Vagina (tissue), 2 donors: ENCODE data around the gene ABCA7.

Source experiments
- POLR2A ChIP-seq, 2 donors: fragments of 450-650 bp; IDR thresholded peaks; one replicate each; pipeline ENCODE4 v1.6.1; 2017; ENCODE audit warnings: antibody characterized with exemption in 2 of 2, mild to moderate bottlenecking in 2 of 2, moderate library complexity in 2 of 2
- TF ChIP-seq, protein P1 (sequence below), 3 experiments: fragments of 450-650 bp in 2 of 3; fragments of 200-600 bp in 1 of 3; sonication (generic) in 1 of 3; IDR thresholded peaks; one replicate each; pipeline ENCODE4 v1.5.1; 2017 to 2019; ENCODE audit warnings: antibody characterized with exemption in 3 of 3, mild to moderate bottlenecking in 2 of 3, moderate library complexity in 2 of 3

DNA sequence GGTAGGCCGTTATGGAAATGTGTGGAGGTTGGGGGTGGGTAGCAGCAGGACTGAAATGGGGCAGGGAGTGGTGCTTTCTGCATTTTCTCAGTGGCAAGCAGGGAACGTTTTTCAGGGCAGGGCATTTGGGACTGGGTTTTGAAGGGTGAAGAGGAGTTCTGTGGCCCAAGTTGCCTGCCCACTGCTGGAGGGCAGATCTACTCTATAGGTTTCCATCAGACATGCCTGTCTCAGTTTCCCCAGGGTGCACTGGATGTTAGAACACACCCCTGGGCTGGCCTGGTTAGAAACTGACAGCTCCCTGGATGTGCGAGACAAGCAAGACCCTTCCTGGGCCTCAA lies 40.6 kb upstream of the ABCA7 start:
- TF ChIP-seq POLR2A (IDR thresholded peaks at IDR 0.05) = no peak
- TF ChIP-seq, protein P1, sequence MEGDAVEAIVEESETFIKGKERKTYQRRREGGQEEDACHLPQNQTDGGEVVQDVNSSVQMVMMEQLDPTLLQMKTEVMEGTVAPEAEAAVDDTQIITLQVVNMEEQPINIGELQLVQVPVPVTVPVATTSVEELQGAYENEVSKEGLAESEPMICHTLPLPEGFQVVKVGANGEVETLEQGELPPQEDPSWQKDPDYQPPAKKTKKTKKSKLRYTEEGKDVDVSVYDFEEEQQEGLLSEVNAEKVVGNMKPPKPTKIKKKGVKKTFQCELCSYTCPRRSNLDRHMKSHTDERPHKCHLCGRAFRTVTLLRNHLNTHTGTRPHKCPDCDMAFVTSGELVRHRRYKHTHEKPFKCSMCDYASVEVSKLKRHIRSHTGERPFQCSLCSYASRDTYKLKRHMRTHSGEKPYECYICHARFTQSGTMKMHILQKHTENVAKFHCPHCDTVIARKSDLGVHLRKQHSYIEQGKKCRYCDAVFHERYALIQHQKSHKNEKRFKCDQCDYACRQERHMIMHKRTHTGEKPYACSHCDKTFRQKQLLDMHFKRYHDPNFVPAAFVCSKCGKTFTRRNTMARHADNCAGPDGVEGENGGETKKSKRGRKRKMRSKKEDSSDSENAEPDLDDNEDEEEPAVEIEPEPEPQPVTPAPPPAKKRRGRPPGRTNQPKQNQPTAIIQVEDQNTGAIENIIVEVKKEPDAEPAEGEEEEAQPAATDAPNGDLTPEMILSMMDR (IDR thresholded peaks at IDR 0.05) = no peak
